Measurements from ENCODE around the gene ALKBH4.
A peak's percentile ranks its signal among the peaks of the same experiment; 100 is the strongest.

GRCh38 chr7:102424787-102425218 is 39.9 kb downstream of the ALKBH4 start:
- TF ChIP-seq SPI1 (IDR thresholded peaks at IDR 0.05; ENCODE audit: low read depth, low read length) (peak; percentile 76), POLR2A (IDR thresholded peaks at IDR 0.05; ENCODE audit: low read depth, low read length) (no peak; the same call in 1 of the 2 replicates), TAF1 (IDR thresholded peaks at IDR 0.05; ENCODE audit: low read depth, low read length) (no peak), POLR2AphosphoS5 (IDR thresholded peaks at IDR 0.05; ENCODE audit: low read depth, low read length) (no peak), PAX5 (IDR thresholded peaks at IDR 0.05; ENCODE audit: insufficient read depth, low read length, severe bottlenecking) (no peak), POU2F2 (IDR thresholded peaks at IDR 0.05; ENCODE audit: low read depth, low read length) (peak; percentile 59; the same call in 1 of the 2 replicates)
